ENCODE measurements around the gene NTHL1. TPM values are rescaled to one million over a fixed set of nuclear protein-coding genes. Genes with fewer than 3 reads are reported as not detected.

Gene NTHL1
- total and polyA plus RNA-seq, 2 of the 13 experiments (the other 11 are each of a cell fraction or from before 2014, with no cell fraction given) = 47.5 to 64.9 TPM

DNA sequence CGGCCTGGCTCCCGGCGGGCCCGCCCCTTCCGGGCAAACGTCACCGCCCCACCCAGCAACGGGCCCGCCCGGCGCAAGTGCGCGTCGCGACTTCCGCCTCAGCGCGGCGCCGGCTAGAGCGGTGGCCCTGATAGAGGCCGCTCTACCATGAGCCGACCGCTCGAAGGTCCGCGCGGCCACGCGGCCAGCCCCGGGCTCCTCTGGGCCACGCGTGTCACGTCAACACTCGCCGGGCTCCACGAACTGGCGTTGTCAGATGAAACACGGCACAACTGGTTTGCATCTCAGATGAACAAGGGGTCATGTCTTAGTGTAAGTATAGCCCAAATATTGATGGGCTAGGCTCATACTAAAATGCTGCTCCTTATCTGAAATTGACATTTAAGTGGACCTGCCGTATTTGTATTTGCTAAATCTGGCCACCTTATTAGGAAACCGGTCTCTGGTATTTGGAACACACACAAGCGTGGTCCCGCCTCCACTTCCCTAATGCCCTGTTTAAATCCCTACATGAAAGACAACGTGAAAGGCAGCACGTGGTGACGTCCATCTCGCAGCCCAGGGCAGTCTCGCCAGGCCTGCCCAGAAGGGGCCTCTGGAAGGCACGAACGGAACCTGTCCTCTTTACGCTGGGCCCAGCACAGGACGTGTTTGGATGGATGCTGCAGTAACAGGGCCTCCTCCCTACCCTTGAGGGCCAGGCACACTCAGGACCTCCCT, 37.7 kb downstream of the NTHL1 start, which contains the start of gene ZNF598 (continued):
- no peak for TF ChIP-seq CEBPZ (IDR thresholded peaks at IDR 0.05; ENCODE audit: low read length)
- TF ChIP-seq, protein P1, sequence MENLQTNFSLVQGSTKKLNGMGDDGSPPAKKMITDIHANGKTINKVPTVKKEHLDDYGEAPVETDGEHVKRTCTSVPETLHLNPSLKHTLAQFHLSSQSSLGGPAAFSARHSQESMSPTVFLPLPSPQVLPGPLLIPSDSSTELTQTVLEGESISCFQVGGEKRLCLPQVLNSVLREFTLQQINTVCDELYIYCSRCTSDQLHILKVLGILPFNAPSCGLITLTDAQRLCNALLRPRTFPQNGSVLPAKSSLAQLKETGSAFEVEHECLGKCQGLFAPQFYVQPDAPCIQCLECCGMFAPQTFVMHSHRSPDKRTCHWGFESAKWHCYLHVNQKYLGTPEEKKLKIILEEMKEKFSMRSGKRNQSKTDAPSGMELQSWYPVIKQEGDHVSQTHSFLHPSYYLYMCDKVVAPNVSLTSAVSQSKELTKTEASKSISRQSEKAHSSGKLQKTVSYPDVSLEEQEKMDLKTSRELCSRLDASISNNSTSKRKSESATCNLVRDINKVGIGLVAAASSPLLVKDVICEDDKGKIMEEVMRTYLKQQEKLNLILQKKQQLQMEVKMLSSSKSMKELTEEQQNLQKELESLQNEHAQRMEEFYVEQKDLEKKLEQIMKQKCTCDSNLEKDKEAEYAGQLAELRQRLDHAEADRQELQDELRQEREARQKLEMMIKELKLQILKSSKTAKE (CRISPR knock-in tag; IDR thresholded peaks at IDR 0.05; ENCODE audit: borderline replicate concordance) = no peak
- no peak for TF ChIP-seq CENPBD1 (CRISPR knock-in tag; IDR thresholded peaks at IDR 0.05; ENCODE audit: borderline replicate concordance, low read depth)
- peak; percentile 52; the same call in 1 of the 2 replicates for TF ChIP-seq ZNF891 (CRISPR knock-in tag; IDR thresholded peaks at IDR 0.05)
- no peak; the same call in 1 of the 2 replicates for TF ChIP-seq HES4 (CRISPR knock-in tag; IDR thresholded peaks at IDR 0.05; ENCODE audit: borderline replicate concordance)
- TF ChIP-seq SIX1 (CRISPR knock-in tag; IDR thresholded peaks at IDR 0.05; ENCODE audit: borderline replicate concordance) = peak; percentile 22; the same call in 1 of the 2 replicates
- no peak; the same call in 1 of the 2 replicates for TF ChIP-seq ZNF879 (CRISPR knock-in tag; IDR thresholded peaks at IDR 0.05)
- TF ChIP-seq, protein P2, sequence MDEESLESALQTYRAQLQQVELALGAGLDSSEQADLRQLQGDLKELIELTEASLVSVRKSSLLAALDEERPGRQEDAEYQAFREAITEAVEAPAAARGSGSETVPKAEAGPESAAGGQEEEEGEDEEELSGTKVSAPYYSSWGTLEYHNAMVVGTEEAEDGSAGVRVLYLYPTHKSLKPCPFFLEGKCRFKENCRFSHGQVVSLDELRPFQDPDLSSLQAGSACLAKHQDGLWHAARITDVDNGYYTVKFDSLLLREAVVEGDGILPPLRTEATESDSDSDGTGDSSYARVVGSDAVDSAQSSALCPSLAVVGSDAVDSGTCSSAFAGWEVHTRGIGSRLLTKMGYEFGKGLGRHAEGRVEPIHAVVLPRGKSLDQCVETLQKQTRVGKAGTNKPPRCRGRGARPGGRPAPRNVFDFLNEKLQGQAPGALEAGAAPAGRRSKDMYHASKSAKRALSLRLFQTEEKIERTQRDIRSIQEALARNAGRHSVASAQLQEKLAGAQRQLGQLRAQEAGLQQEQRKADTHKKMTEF (CRISPR knock-in tag; IDR thresholded peaks at IDR 0.05) = peak; percentile 84
- TF ChIP-seq, protein P3, sequence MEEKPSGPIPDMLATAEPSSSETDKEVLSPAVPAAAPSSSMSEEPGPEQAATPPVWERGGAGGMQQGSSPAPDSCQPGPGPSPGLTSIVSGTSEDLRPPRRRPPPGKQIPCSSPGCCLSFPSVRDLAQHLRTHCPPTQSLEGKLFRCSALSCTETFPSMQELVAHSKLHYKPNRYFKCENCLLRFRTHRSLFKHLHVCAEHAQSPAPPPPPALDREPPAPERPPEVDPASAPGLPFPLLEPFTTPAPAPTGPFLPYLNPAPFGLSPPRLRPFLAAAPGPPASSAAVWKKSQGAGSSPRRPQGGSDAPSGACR (CRISPR knock-in tag; IDR thresholded peaks at IDR 0.05) = peak; percentile 78; the same call in 1 of the 2 replicates
- 0 out of 2 replicates have a peak, but pooled peaks have one; percentile 16 for TF ChIP-seq ZBTB43 (CRISPR knock-in tag; conservative IDR thresholded peaks at IDR 0.05)
- TF ChIP-seq DZIP1 (CRISPR knock-in tag; IDR thresholded peaks at IDR 0.05) = peak; percentile 30
- 0 out of 2 replicates have a peak, but pooled peaks have one; percentile 19 for TF ChIP-seq ZNF276 (CRISPR knock-in tag; IDR thresholded peaks at IDR 0.05; ENCODE audit: low read depth)
